Esophagus squamous epithelium (tissue), 5 donors: ENCODE measurements around the gene NLGN4X. TPM values are rescaled to one million over a fixed set of nuclear protein-coding genes. Genes with fewer than 3 reads are reported as not detected.

Experiments used
- DNase-seq: peaks from one replicate; lab custom pipeline; 2025; lab: John Stamatoyannopoulos, UW
- H3K27ac ChIP-seq, 4 donors: fragments of 200-600 bp; sonication (generic); one replicate each; pipeline ENCODE4 v1.5.1; 2016 to 2019; ENCODE audit warnings: mild to moderate bottlenecking in 1 of 4
- H3K27me3 ChIP-seq, 4 donors: fragments of 200-600 bp; sonication (generic); 1 replicate in 3 of 4; 2 replicates in 1 of 4; pipeline versions ENCODE4 v1.5.1 to v1.6.0; 2017 to 2021; ENCODE audit warnings: antibody characterized with exemption in 1 of 4
- H3K36me3 ChIP-seq, 3 donors: fragments of 200-600 bp; sonication (generic); one replicate each; pipeline ENCODE4 v1.5.1; 2016 to 2019
- H3K4me1 ChIP-seq, 3 donors: fragments of 200-600 bp; sonication (generic); one replicate each; pipeline ENCODE4 v1.5.1; 2017 to 2019
- H3K4me3 ChIP-seq, 4 donors: fragments of 200-600 bp; sonication (generic); 1 replicate in 3 of 4; 2 replicates in 1 of 4; pipeline ENCODE4 v1.5.1; 2016 to 2019; ENCODE audit warnings: mild to moderate bottlenecking in 2 of 4, moderate library complexity in 1 of 4
- H3K9me3 ChIP-seq, 3 donors: fragments of 200-600 bp; sonication (generic); one replicate each; pipeline ENCODE4 v1.5.1; 2016 to 2019
- CTCF ChIP-seq, 6 experiments: fragments of 450-650 bp in 4 of 6; fragments of 200-600 bp in 2 of 6; sonication (generic) in 2 of 6; IDR thresholded peaks; one replicate each; pipeline ENCODE4 v1.5.1; 2016 to 2019; ENCODE audit warnings: antibody characterized with exemption in 6 of 6, mild to moderate bottlenecking in 4 of 6, moderate library complexity in 4 of 6
- POLR2A ChIP-seq, 4 donors: fragments of 450-650 bp; IDR thresholded peaks; one replicate each; pipeline ENCODE4 v1.6.1; 2017; ENCODE audit warnings: antibody characterized with exemption in 4 of 4, mild to moderate bottlenecking in 4 of 4, moderate library complexity in 3 of 4
- WGBS, 2 donors: methylation state at CpG; one replicate each; pipeline ENCODE4 v1.1.5; 2018; 5-methylcytosine and 5-hydroxymethylcytosine counted together
- intact Hi-C: fragments of 100-400 bp; cut with DNase I; formaldehyde crosslinking; loops from one replicate; pipeline ENCODE4 v1.15.0; 2022
- small RNA-seq, 4 donors: library from RNA; depleted of rRNA; stranded (forward); fragments of <200 nt; gene quantifications; one replicate each; pipeline ENCODE3, GENCODE V24; 2016
- total RNA-seq, 4 donors: library from RNA; depleted of rRNA; stranded (reverse); fragments of >200 nt; gene quantifications; one replicate each; pipeline ENCODE4 v1.1.0, GENCODE V29; 2016
- donor health status: DM: yes; HTN: yes; CAD: no.

Gene NLGN4X
- total RNA-seq, 4 donors from 2014 or later: 0.22 to 1.9 (median 1.0) TPM

GRCh38 chrX:5857232-5857631, 371.4 kb downstream of the NLGN4X start:
- Histone ChIP-seq H3K36me3 (no peaks in the 10 kb centered on the region), H3K27ac (no peak overlapping the region), H3K9me3 (no peaks in the 10 kb centered on the region), H3K27me3 (no peaks in the 10 kb centered on the region), H3K4me3 (no peak overlapping the region), H3K4me1 (no peaks in the 10 kb centered on the region)
- WGBS, 2 donors: 44 to 53% methylated on average over 6 of the region's 6 CpGs
- no peak for DNase-seq
- TF ChIP-seq POLR2A (IDR thresholded peaks at IDR 0.05) (no peak), CTCF (IDR thresholded peaks at IDR 0.05) (no peak)
- intact Hi-C loops: no loop called here

GRCh38 chrX:5852941-5853340, 375.7 kb downstream of the NLGN4X start:
- Histone ChIP-seq H3K4me3 (no peak overlapping the region), H3K27me3 (no peaks in the 10 kb centered on the region), H3K9me3 (no peaks in the 10 kb centered on the region), H3K27ac (no peak overlapping the region), H3K36me3 (no peaks in the 10 kb centered on the region), H3K4me1 (no peaks in the 10 kb centered on the region)
- intact Hi-C loops: no loop called here
- TF ChIP-seq CTCF (IDR thresholded peaks at IDR 0.05) (no peak), POLR2A (IDR thresholded peaks at IDR 0.05) (no peak)
- 48 to 73% methylated on average over 2 of the region's 2 CpGs for WGBS, 2 donors
- no peak for DNase-seq

DNA sequence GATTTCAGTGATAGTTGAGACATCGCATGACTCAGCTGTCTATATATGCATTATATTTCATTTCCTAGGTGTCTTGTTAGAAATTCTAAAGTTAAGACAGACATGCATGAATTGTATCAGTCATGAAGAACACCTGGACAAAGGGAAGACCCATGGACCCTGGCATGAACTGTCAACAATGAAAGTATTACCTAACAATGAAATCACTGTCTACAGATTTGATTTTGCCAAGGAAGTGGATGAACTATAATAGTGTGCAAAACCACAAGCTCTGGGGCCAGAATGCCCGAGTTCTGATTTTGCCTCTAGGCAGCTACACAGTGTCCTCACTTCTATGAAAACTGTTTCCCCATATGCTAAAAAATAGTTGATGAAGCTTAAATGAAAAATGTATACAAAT, 386.1 kb downstream of the NLGN4X start:
- H3K4me1 ChIP-seq: no peaks in the 10 kb centered on the region
- H3K27me3 ChIP-seq: no peaks in the 10 kb centered on the region
- H3K36me3 ChIP-seq: no peaks in the 10 kb centered on the region
- no peak overlapping the region for H3K4me3 ChIP-seq
- TF ChIP-seq CTCF (IDR thresholded peaks at IDR 0.05) (no peak), POLR2A (IDR thresholded peaks at IDR 0.05) (no peak)
- no peak for DNase-seq
- WGBS, 2 donors: 64 to 69% methylated on average over 2 of the region's 2 CpGs
- no peak overlapping the region for H3K27ac ChIP-seq
- H3K9me3 ChIP-seq: no peaks in the 10 kb centered on the region
- intact Hi-C loops: no loop called here

Small RNA genes lying within 50 kb of the gene (small RNA-seq; reads per million reads assigned to genes)
- gene RF00322: 0 reads per million in 4 donors
